DMS 273 treated with DMSO at 0.1 percent for 48 hours (cell line): ENCODE results near the gene CEBPB.
"Not testable (repeated sequence)": the region's sequence is repeated elsewhere in the genome, so short reads cannot be mapped to it uniquely, and the experiment has no call there.

Experiments used
- DNase-seq: peaks from one replicate; lab custom pipeline; 2025; lab: John Stamatoyannopoulos, UW

The CEBPB gene

GRCh38 chr20:50193836-50194421 lies 3.3 kb downstream of the CEBPB start:
- DNase-seq: no peak

GRCh38 chr20:50194422-50194830 lies 3.8 kb downstream of the CEBPB start:
- DNase-seq: no peak

GRCh38 chr20:50194831-50195523 lies 4.3 kb downstream of the CEBPB start:
- no peak for DNase-seq

- no peak for DNase-seq
These were observed 5.0 kb downstream of the CEBPB start for GRCh38 chr20:50195524-50196120.

GRCh38 chr20:50196248-50196647 lies 5.6 kb downstream of the CEBPB start:
- no peak for DNase-seq

GRCh38 chr20:50196896-50197295 lies 6.3 kb downstream of the CEBPB start:
- no peak for DNase-seq

GRCh38 chr20:50197463-50198179 lies 7.0 kb downstream of the CEBPB start:
- no peak for DNase-seq

- DNase-seq: no peak
These were observed 7.6 kb downstream of the CEBPB start for GRCh38 chr20:50198180-50198666.

- DNase-seq: no peak
These were observed 8.1 kb downstream of the CEBPB start for GRCh38 chr20:50198716-50199115.

GRCh38 chr20:50199703-50200102 lies 9.1 kb downstream of the CEBPB start:
- no peak for DNase-seq

- no peak for DNase-seq
These were observed 10.0 kb downstream of the CEBPB start for GRCh38 chr20:50200482-50201104.

GRCh38 chr20:50201710-50202109 lies 11.1 kb downstream of the CEBPB start:
- not testable (repeated sequence) for DNase-seq

GRCh38 chr20:50202677-50203076 lies 12.0 kb downstream of the CEBPB start:
- no peak for DNase-seq

GRCh38 chr20:50203951-50204937 lies 13.6 kb downstream of the CEBPB start:
- DNase-seq: no peak

GRCh38 chr20:50207026-50207425 lies 16.4 kb downstream of the CEBPB start:
- DNase-seq: no peak

GRCh38 chr20:50208085-50208491 lies 17.5 kb downstream of the CEBPB start:
- no peak for DNase-seq

GRCh38 chr20:50208815-50209214 lies 18.2 kb downstream of the CEBPB start:
- not testable (repeated sequence) for DNase-seq

- DNase-seq: no peak
These were observed 19.5 kb downstream of the CEBPB start for GRCh38 chr20:50210066-50210619.

- no peak for DNase-seq
These were observed 20.5 kb downstream of the CEBPB start for GRCh38 chr20:50211091-50211490.

GRCh38 chr20:50213531-50214106 lies 23.0 kb downstream of the CEBPB start:
- DNase-seq: no peak
